H1 (cell line): ENCODE results near the gene NOS1AP. TPM values are rescaled to one million over a fixed set of nuclear protein-coding genes. Genes with fewer than 3 reads are reported as not detected.
"Not testable (repeated sequence)": the region's sequence is repeated elsewhere in the genome, so short reads cannot be mapped to it uniquely, and the experiment has no call there.

Experiments used
- CTCF ChIA-PET: fragments of 300-600 bp; sonication (Branson Sonifier 250); formaldehyde crosslinking; loops from one replicate; lab custom pipeline; 2021; ENCODE audit not compliant: partially characterized antibody; lab: Charles Lee
- POLR2A ChIA-PET: fragments of 300-600 bp; sonication (Branson Sonifier 250); formaldehyde crosslinking; loops from one replicate; lab custom pipeline; 2021; ENCODE audit warnings: inconsistent platforms; ENCODE audit not compliant: partially characterized antibody; lab: Charles Lee
- DNase-seq, 2 experiments: peaks; one replicate each; pipeline versions ENCODE4 v3.0.0 to v3.0.0-alpha.2; 2010 to 2022; ENCODE audit warnings: low spot score in 2 of 2, low read depth in 1 of 2, mixed read lengths in 1 of 2
- FAIRE-seq: peaks from 2 replicates; lab custom pipeline; 2011; peaks lifted over from hg19 to GRCh38; lab: Jason Lieb, UNC
- H2AFZ ChIP-seq: 2 replicates; pipeline ENCODE4 v1.8.1; 2012; ENCODE audit warnings: low read length, inconsistent platforms
- H2AK5ac ChIP-seq: 2 replicates; pipeline ENCODE4 v1.6.1; 2013; ENCODE audit warnings: low read depth, low read length
- H2BK120ac ChIP-seq: replicated peaks from 2 replicates; pipeline ENCODE3; 2013; ENCODE audit warnings: low read depth, low read length, inconsistent platforms
- H2BK12ac ChIP-seq: 2 replicates; pipeline ENCODE4 v1.6.1; 2013; ENCODE audit warnings: low read depth, low read length
- H2BK15ac ChIP-seq: 2 replicates; pipeline ENCODE4 v1.6.1; 2013; ENCODE audit warnings: low read length
- H2BK20ac ChIP-seq: 2 replicates; pipeline ENCODE4 v1.6.1; 2013; ENCODE audit warnings: low read length
- H2BK5ac ChIP-seq: 2 replicates; pipeline ENCODE4 v1.6.1; 2013; ENCODE audit warnings: low read depth, low read length
- H3K14ac ChIP-seq: 2 replicates; pipeline ENCODE4 v1.6.1; 2013; ENCODE audit warnings: inconsistent platforms; ENCODE audit not compliant: insufficient read length
- H3K18ac ChIP-seq: 2 replicates; pipeline ENCODE4 v1.6.1; 2013; ENCODE audit warnings: low read length; ENCODE audit errors: extremely low read depth
- H3K23ac ChIP-seq: 2 replicates; pipeline ENCODE4 v1.6.1; 2013; ENCODE audit warnings: inconsistent platforms; ENCODE audit not compliant: insufficient read length
- H3K23me2 ChIP-seq: 2 replicates; pipeline ENCODE4 v1.6.1; 2013; ENCODE audit warnings: low read depth, low read length
- H3K27ac ChIP-seq: 2 replicates; pipeline ENCODE4 v1.6.1; 2011; ENCODE audit warnings: low read depth, low read length, inconsistent platforms
- H3K27me3 ChIP-seq, 4 experiments: replicated peaks in 1 of 4; 1 replicate in 1 of 4; 2 replicates in 3 of 4; pipeline versions ENCODE4 v1.6.1 to v1.8.1; 2011 to 2013; ENCODE audit warnings: low read length in 3 of 4, mild to moderate bottlenecking in 3 of 4, inconsistent platforms in 2 of 4, mixed read lengths in 2 of 4, moderate library complexity in 1 of 4; ENCODE audit not compliant: control insufficient read depth in 3 of 4, insufficient read depth in 3 of 4; ENCODE audit errors: extremely low read depth in 1 of 4
- H3K36me3 ChIP-seq, 4 experiments: 2 replicates each; pipeline versions ENCODE4 v1.6.1 to v1.8.1; 2011 to 2013; ENCODE audit warnings: mild to moderate bottlenecking in 4 of 4, low read length in 3 of 4, moderate library complexity in 2 of 4, control low read depth in 1 of 4, inconsistent platforms in 1 of 4; ENCODE audit not compliant: insufficient read depth in 4 of 4, control insufficient read depth in 2 of 4
- H3K4ac ChIP-seq: replicated peaks from 2 replicates; pipeline ENCODE3; 2013; ENCODE audit warnings: low read length, low read depth, mixed read lengths, inconsistent platforms; ENCODE audit not compliant: insufficient read length
- H3K4me1 ChIP-seq, 4 experiments: replicated peaks in 1 of 4; 1 replicate in 1 of 4; 2 replicates in 3 of 4; pipeline versions ENCODE4 v1.6.1 to v1.8.1; 2011 to 2013; ENCODE audit warnings: low read length in 3 of 4, inconsistent platforms in 2 of 4, mixed read lengths in 1 of 4; ENCODE audit not compliant: insufficient read depth in 4 of 4, control insufficient read depth in 3 of 4
- H3K4me2 ChIP-seq, 2 experiments: 2 replicates each; pipeline versions ENCODE4 v1.6.1 to v1.8.1; 2011 to 2013; ENCODE audit warnings: low read depth in 2 of 2, low read length in 2 of 2, control low read depth in 1 of 2, inconsistent platforms in 1 of 2, mild to moderate bottlenecking in 1 of 2; ENCODE audit not compliant: insufficient read depth in 1 of 2
- H3K4me3 ChIP-seq, 4 experiments: fragments of 200-600, 300-600 bp in 1 of 4; sonication (generic), shearing (Covaris generic), sonication (Bioruptor Twin) in 1 of 4; 2 replicates each; pipeline versions ENCODE4 v1.5.1 to v1.8.1; 2011 to 2016; ENCODE audit warnings: low read length in 4 of 4, low read depth in 3 of 4, control low read depth in 2 of 4, inconsistent platforms in 2 of 4, mild to moderate bottlenecking in 2 of 4, mixed read lengths in 1 of 4, moderate library complexity in 1 of 4; ENCODE audit not compliant: insufficient read depth in 2 of 4; ENCODE audit errors: extremely low read depth in 1 of 4
- H3K56ac ChIP-seq: replicated peaks from 2 replicates; pipeline ENCODE3; 2013; ENCODE audit warnings: low read depth, mild to moderate bottlenecking, mixed read lengths, low read length, inconsistent platforms; ENCODE audit not compliant: insufficient read length
- H3K79me1 ChIP-seq: 2 replicates; pipeline ENCODE4 v1.6.1; 2013; ENCODE audit warnings: low read depth, low read length, control low read depth
- H3K79me2 ChIP-seq, 2 experiments: 2 replicates each; pipeline versions ENCODE4 v1.6.1 to v1.8.1; 2012 to 2013; ENCODE audit warnings: low read length in 2 of 2, mild to moderate bottlenecking in 2 of 2, inconsistent platforms in 1 of 2; ENCODE audit not compliant: insufficient read depth in 2 of 2, control insufficient read depth in 1 of 2
- H3K9ac ChIP-seq, 4 experiments: replicated peaks in 1 of 4; 1 replicate in 1 of 4; 2 replicates in 3 of 4; pipeline versions ENCODE4 v1.6.1 to v1.8.1; 2011 to 2013; ENCODE audit warnings: low read depth in 3 of 4, low read length in 3 of 4, control low read depth in 2 of 4, mild to moderate bottlenecking in 2 of 4, moderate library complexity in 2 of 4, inconsistent platforms in 1 of 4; ENCODE audit errors: extremely low read depth in 1 of 4
- H3K9me3 ChIP-seq, 2 experiments: 2 replicates each; pipeline versions ENCODE4 v1.6.1 to v1.8.1; 2012 to 2013; ENCODE audit warnings: mild to moderate bottlenecking in 2 of 2, moderate library complexity in 2 of 2, control low read depth in 1 of 2, inconsistent platforms in 1 of 2, low read depth in 1 of 2, low read length in 1 of 2, mixed read lengths in 1 of 2; ENCODE audit not compliant: insufficient read depth in 2 of 2
- H4K20me1 ChIP-seq, 2 experiments: replicated peaks in 1 of 2; 2 replicates each; pipeline versions ENCODE3 to v1.8.1; 2011 to 2013; ENCODE audit warnings: inconsistent platforms in 2 of 2, low read length in 2 of 2, mild to moderate bottlenecking in 1 of 2; ENCODE audit not compliant: insufficient read depth in 2 of 2, control insufficient read depth in 1 of 2
- H4K5ac ChIP-seq: 2 replicates; pipeline ENCODE4 v1.6.1; 2013; ENCODE audit warnings: low read length, low read depth, mixed read lengths, inconsistent platforms; ENCODE audit not compliant: insufficient read length
- H4K8ac ChIP-seq: 2 replicates; pipeline ENCODE4 v1.8.0; 2013; ENCODE audit warnings: mild to moderate bottlenecking, moderate library complexity, low read length, inconsistent platforms; ENCODE audit not compliant: insufficient read depth; ENCODE audit errors: extremely low read depth
- H4K91ac ChIP-seq: replicated peaks from 2 replicates; pipeline ENCODE3; 2013; ENCODE audit warnings: low read length, mixed read lengths, inconsistent platforms; ENCODE audit not compliant: insufficient read length
- WGBS, 2 experiments: shearing (Covaris generic) in 1 of 2; methylation state at CpG; one replicate each; pipeline versions ENCODE4 v1.1.6 to v1.1.7; 2013 to 2015; ENCODE audit warnings: low lambda C conversion rate in 2 of 2, mixed read lengths in 2 of 2, inconsistent platforms in 1 of 2, low coverage in 1 of 2, missing lambda C conversion rate in 1 of 2; ENCODE audit not compliant: insufficient replicate concordance in 2 of 2, insufficient coverage in 1 of 2, insufficient read length in 1 of 2; ENCODE audit errors: extremely low coverage in 1 of 2, missing lambda C conversion rate in 1 of 2; 5-methylcytosine and 5-hydroxymethylcytosine counted together
- polyA plus RNA-seq, 7 experiments: library from polyadenylated mRNA; depleted of rRNA in 3 of 7; stranded (reverse) in 5 of 7; unstranded in 2 of 7; fragments of >200 nt in 5 of 7; fragments of 200-250 nt in 2 of 7; gene quantifications; 1 replicate in 5 of 7; 2 replicates in 1 of 7; 4 replicates in 1 of 7; pipeline versions ENCODE4 v1.2.1 to v1.2.3, GENCODE V29; 2011 to 2013; ENCODE audit warnings: missing spikeins in 2 of 7, mixed read lengths in 2 of 7
- total RNA-seq: library from RNA; stranded (reverse); fragmentation: NEBNext Ultra II Directional; extraction: Animal tissue kit (Norgen Biotek cat#: 25700); gene quantifications from 2 replicates; pipeline ENCODE4 v1.2.1, GENCODE V29; 2021

Gene NOS1AP
- total and polyA plus RNA-seq, 2 of the 8 experiments (the other 6 are each of a cell fraction or from before 2014, with no cell fraction given) = 2.4 to 12.1 TPM

- H3K27me3 ChIP-seq, H3K9me3 ChIP-seq, CTCF ChIA-PET, H3K79me2 ChIP-seq, H2BK15ac ChIP-seq, POLR2A ChIA-PET, H3K4me2 ChIP-seq, H3K4me1 ChIP-seq, H3K56ac ChIP-seq, H4K8ac ChIP-seq, H4K20me1 ChIP-seq, H3K27ac ChIP-seq, H2BK12ac ChIP-seq, H2AK5ac ChIP-seq, H3K23ac ChIP-seq, DNase-seq, H3K36me3 ChIP-seq, H3K4me3 ChIP-seq, FAIRE-seq, H3K18ac ChIP-seq, H3K4ac ChIP-seq, H2AFZ ChIP-seq, H2BK120ac ChIP-seq, H3K14ac ChIP-seq, H2BK20ac ChIP-seq, H2BK5ac ChIP-seq, H4K5ac ChIP-seq, H3K9ac ChIP-seq, H4K91ac ChIP-seq, H3K79me1 ChIP-seq, H3K23me2 ChIP-seq: not testable (repeated sequence)
- WGBS, 2 experiments = 83% methylated on average over 3 of the region's 3 CpGs; no CpG with 5 or more reads in 1 of the 2 experiments
These were observed 15.5 kb upstream of the NOS1AP start for GRCh38 chr1:162053949-162054348.
